H1 (cell line): ENCODE data around the gene BTBD9. TPM values are rescaled to one million over a fixed set of nuclear protein-coding genes. Genes with fewer than 3 reads are reported as not detected.

Experiments
- CTCF ChIA-PET: fragments of 300-600 bp; sonication (Branson Sonifier 250); formaldehyde crosslinking; loops from one replicate; lab custom pipeline; 2021; ENCODE audit not compliant: partially characterized antibody; lab: Charles Lee
- POLR2A ChIA-PET: fragments of 300-600 bp; sonication (Branson Sonifier 250); formaldehyde crosslinking; loops from one replicate; lab custom pipeline; 2021; ENCODE audit warnings: inconsistent platforms; ENCODE audit not compliant: partially characterized antibody; lab: Charles Lee
- DNase-seq, 2 experiments: peaks; one replicate each; pipeline versions ENCODE4 v3.0.0 to v3.0.0-alpha.2; 2010 to 2022; ENCODE audit warnings: low spot score in 2 of 2, low read depth in 1 of 2, mixed read lengths in 1 of 2
- FAIRE-seq: peaks from 2 replicates; lab custom pipeline; 2011; peaks lifted over from hg19 to GRCh38; lab: Jason Lieb, UNC
- H2AFZ ChIP-seq: 2 replicates; pipeline ENCODE4 v1.8.1; 2012; ENCODE audit warnings: low read length, inconsistent platforms
- H2AK5ac ChIP-seq: 2 replicates; pipeline ENCODE4 v1.6.1; 2013; ENCODE audit warnings: low read depth, low read length
- H2BK120ac ChIP-seq: replicated peaks from 2 replicates; pipeline ENCODE3; 2013; ENCODE audit warnings: low read depth, low read length, inconsistent platforms
- H2BK12ac ChIP-seq: 2 replicates; pipeline ENCODE4 v1.6.1; 2013; ENCODE audit warnings: low read depth, low read length
- H2BK15ac ChIP-seq: 2 replicates; pipeline ENCODE4 v1.6.1; 2013; ENCODE audit warnings: low read length
- H2BK20ac ChIP-seq: 2 replicates; pipeline ENCODE4 v1.6.1; 2013; ENCODE audit warnings: low read length
- H2BK5ac ChIP-seq: 2 replicates; pipeline ENCODE4 v1.6.1; 2013; ENCODE audit warnings: low read depth, low read length
- H3K14ac ChIP-seq: 2 replicates; pipeline ENCODE4 v1.6.1; 2013; ENCODE audit warnings: inconsistent platforms; ENCODE audit not compliant: insufficient read length
- H3K18ac ChIP-seq: 2 replicates; pipeline ENCODE4 v1.6.1; 2013; ENCODE audit warnings: low read length; ENCODE audit errors: extremely low read depth
- H3K23ac ChIP-seq: 2 replicates; pipeline ENCODE4 v1.6.1; 2013; ENCODE audit warnings: inconsistent platforms; ENCODE audit not compliant: insufficient read length
- H3K23me2 ChIP-seq: 2 replicates; pipeline ENCODE4 v1.6.1; 2013; ENCODE audit warnings: low read depth, low read length
- H3K27ac ChIP-seq: 2 replicates; pipeline ENCODE4 v1.6.1; 2011; ENCODE audit warnings: low read depth, low read length, inconsistent platforms
- H3K27me3 ChIP-seq, 4 experiments: replicated peaks in 1 of 4; 1 replicate in 1 of 4; 2 replicates in 3 of 4; pipeline versions ENCODE4 v1.6.1 to v1.8.1; 2011 to 2013; ENCODE audit warnings: low read length in 3 of 4, mild to moderate bottlenecking in 3 of 4, inconsistent platforms in 2 of 4, mixed read lengths in 2 of 4, moderate library complexity in 1 of 4; ENCODE audit not compliant: control insufficient read depth in 3 of 4, insufficient read depth in 3 of 4; ENCODE audit errors: extremely low read depth in 1 of 4
- H3K36me3 ChIP-seq, 4 experiments: 2 replicates each; pipeline versions ENCODE4 v1.6.1 to v1.8.1; 2011 to 2013; ENCODE audit warnings: mild to moderate bottlenecking in 4 of 4, low read length in 3 of 4, moderate library complexity in 2 of 4, control low read depth in 1 of 4, inconsistent platforms in 1 of 4; ENCODE audit not compliant: insufficient read depth in 4 of 4, control insufficient read depth in 2 of 4
- H3K4ac ChIP-seq: replicated peaks from 2 replicates; pipeline ENCODE3; 2013; ENCODE audit warnings: low read length, low read depth, mixed read lengths, inconsistent platforms; ENCODE audit not compliant: insufficient read length
- H3K4me1 ChIP-seq, 4 experiments: replicated peaks in 1 of 4; 1 replicate in 1 of 4; 2 replicates in 3 of 4; pipeline versions ENCODE4 v1.6.1 to v1.8.1; 2011 to 2013; ENCODE audit warnings: low read length in 3 of 4, inconsistent platforms in 2 of 4, mixed read lengths in 1 of 4; ENCODE audit not compliant: insufficient read depth in 4 of 4, control insufficient read depth in 3 of 4
- H3K4me2 ChIP-seq, 2 experiments: 2 replicates each; pipeline versions ENCODE4 v1.6.1 to v1.8.1; 2011 to 2013; ENCODE audit warnings: low read depth in 2 of 2, low read length in 2 of 2, control low read depth in 1 of 2, inconsistent platforms in 1 of 2, mild to moderate bottlenecking in 1 of 2; ENCODE audit not compliant: insufficient read depth in 1 of 2
- H3K4me3 ChIP-seq, 4 experiments: fragments of 200-600, 300-600 bp in 1 of 4; sonication (generic), shearing (Covaris generic), sonication (Bioruptor Twin) in 1 of 4; 2 replicates each; pipeline versions ENCODE4 v1.5.1 to v1.8.1; 2011 to 2016; ENCODE audit warnings: low read length in 4 of 4, low read depth in 3 of 4, control low read depth in 2 of 4, inconsistent platforms in 2 of 4, mild to moderate bottlenecking in 2 of 4, mixed read lengths in 1 of 4, moderate library complexity in 1 of 4; ENCODE audit not compliant: insufficient read depth in 2 of 4; ENCODE audit errors: extremely low read depth in 1 of 4
- H3K56ac ChIP-seq: replicated peaks from 2 replicates; pipeline ENCODE3; 2013; ENCODE audit warnings: low read depth, mild to moderate bottlenecking, mixed read lengths, low read length, inconsistent platforms; ENCODE audit not compliant: insufficient read length
- H3K79me1 ChIP-seq: 2 replicates; pipeline ENCODE4 v1.6.1; 2013; ENCODE audit warnings: low read depth, low read length, control low read depth
- H3K79me2 ChIP-seq, 2 experiments: 2 replicates each; pipeline versions ENCODE4 v1.6.1 to v1.8.1; 2012 to 2013; ENCODE audit warnings: low read length in 2 of 2, mild to moderate bottlenecking in 2 of 2, inconsistent platforms in 1 of 2; ENCODE audit not compliant: insufficient read depth in 2 of 2, control insufficient read depth in 1 of 2
- H3K9ac ChIP-seq, 4 experiments: replicated peaks in 1 of 4; 1 replicate in 1 of 4; 2 replicates in 3 of 4; pipeline versions ENCODE4 v1.6.1 to v1.8.1; 2011 to 2013; ENCODE audit warnings: low read depth in 3 of 4, low read length in 3 of 4, control low read depth in 2 of 4, mild to moderate bottlenecking in 2 of 4, moderate library complexity in 2 of 4, inconsistent platforms in 1 of 4; ENCODE audit errors: extremely low read depth in 1 of 4
- H3K9me3 ChIP-seq, 2 experiments: 2 replicates each; pipeline versions ENCODE4 v1.6.1 to v1.8.1; 2012 to 2013; ENCODE audit warnings: mild to moderate bottlenecking in 2 of 2, moderate library complexity in 2 of 2, control low read depth in 1 of 2, inconsistent platforms in 1 of 2, low read depth in 1 of 2, low read length in 1 of 2, mixed read lengths in 1 of 2; ENCODE audit not compliant: insufficient read depth in 2 of 2
- H4K20me1 ChIP-seq, 2 experiments: replicated peaks in 1 of 2; 2 replicates each; pipeline versions ENCODE3 to v1.8.1; 2011 to 2013; ENCODE audit warnings: inconsistent platforms in 2 of 2, low read length in 2 of 2, mild to moderate bottlenecking in 1 of 2; ENCODE audit not compliant: insufficient read depth in 2 of 2, control insufficient read depth in 1 of 2
- H4K5ac ChIP-seq: 2 replicates; pipeline ENCODE4 v1.6.1; 2013; ENCODE audit warnings: low read length, low read depth, mixed read lengths, inconsistent platforms; ENCODE audit not compliant: insufficient read length
- H4K8ac ChIP-seq: 2 replicates; pipeline ENCODE4 v1.8.0; 2013; ENCODE audit warnings: mild to moderate bottlenecking, moderate library complexity, low read length, inconsistent platforms; ENCODE audit not compliant: insufficient read depth; ENCODE audit errors: extremely low read depth
- H4K91ac ChIP-seq: replicated peaks from 2 replicates; pipeline ENCODE3; 2013; ENCODE audit warnings: low read length, mixed read lengths, inconsistent platforms; ENCODE audit not compliant: insufficient read length
- SIRT6 ChIP-seq: IDR thresholded peaks from one replicate; pipeline ENCODE4 v1.7.1; 2012; ENCODE audit warnings: low read length, inconsistent platforms
- SP2 ChIP-seq: IDR thresholded peaks from 2 replicates; pipeline ENCODE4 v1.6.1; 2012; ENCODE audit warnings: mild to moderate bottlenecking, low read length, inconsistent platforms
- WGBS, 2 experiments: shearing (Covaris generic) in 1 of 2; methylation state at CpG; one replicate each; pipeline versions ENCODE4 v1.1.6 to v1.1.7; 2013 to 2015; ENCODE audit warnings: low lambda C conversion rate in 2 of 2, mixed read lengths in 2 of 2, inconsistent platforms in 1 of 2, low coverage in 1 of 2, missing lambda C conversion rate in 1 of 2; ENCODE audit not compliant: insufficient replicate concordance in 2 of 2, insufficient coverage in 1 of 2, insufficient read length in 1 of 2; ENCODE audit errors: extremely low coverage in 1 of 2, missing lambda C conversion rate in 1 of 2; 5-methylcytosine and 5-hydroxymethylcytosine counted together
- polyA plus RNA-seq, 7 experiments: library from polyadenylated mRNA; depleted of rRNA in 3 of 7; stranded (reverse) in 5 of 7; unstranded in 2 of 7; fragments of >200 nt in 5 of 7; fragments of 200-250 nt in 2 of 7; gene quantifications; 1 replicate in 5 of 7; 2 replicates in 1 of 7; 4 replicates in 1 of 7; pipeline versions ENCODE4 v1.2.1 to v1.2.3, GENCODE V29; 2011 to 2013; ENCODE audit warnings: missing spikeins in 2 of 7, mixed read lengths in 2 of 7
- total RNA-seq: library from RNA; stranded (reverse); fragmentation: NEBNext Ultra II Directional; extraction: Animal tissue kit (Norgen Biotek cat#: 25700); gene quantifications from 2 replicates; pipeline ENCODE4 v1.2.1, GENCODE V29; 2021

Gene BTBD9
- total and polyA plus RNA-seq, 2 of the 8 experiments (the other 6 are each of a cell fraction or from before 2014, with no cell fraction given): 0.92 to 4.1 TPM

DNA sequence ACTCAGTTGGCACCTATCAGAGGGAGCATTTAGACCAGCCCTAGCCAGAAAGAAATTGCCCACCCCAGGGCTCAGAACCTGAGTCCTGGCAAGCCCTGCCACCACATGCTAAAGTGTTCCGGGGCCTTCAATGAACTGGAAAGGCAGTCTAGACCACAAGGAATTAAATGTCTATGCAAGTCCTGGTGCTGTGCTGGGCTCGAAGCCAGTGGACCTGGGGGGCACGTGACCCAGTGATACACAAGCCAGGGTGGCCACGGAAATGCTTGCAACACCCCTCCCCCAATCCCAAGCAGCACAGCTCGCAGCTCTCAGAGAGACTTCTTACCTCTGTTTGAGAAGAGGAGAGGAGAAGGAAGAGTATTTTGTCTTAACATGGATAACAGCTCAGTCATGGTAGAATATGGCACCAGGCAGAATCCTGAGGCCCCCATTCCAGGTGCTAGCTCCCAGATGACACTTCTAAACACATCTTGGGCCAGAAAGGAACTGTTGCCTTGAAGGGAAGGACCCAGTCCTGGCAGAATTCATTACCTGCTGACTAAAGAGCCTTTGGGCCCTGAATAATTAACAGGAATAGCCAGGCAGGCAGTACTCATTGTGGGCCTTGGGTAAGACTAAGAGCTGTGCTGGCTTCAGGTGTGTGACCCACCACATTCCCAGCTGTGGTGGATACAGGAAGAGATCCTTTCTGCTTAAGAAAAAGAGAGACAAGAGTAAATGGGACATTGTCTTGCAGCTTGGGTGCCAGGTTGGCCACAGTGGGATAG is 111.3 kb downstream of the BTBD9 start:
- Histone ChIP-seq H2BK20ac (no peak overlapping the region), H4K20me1 (no peaks in the 10 kb centered on the region), H2BK15ac (no peak overlapping the region), H3K36me3 (no peaks in the 10 kb centered on the region), H3K27me3 (no peaks in the 10 kb centered on the region), H3K4me1 (peaks cover 0 to 5% (median 0%) of the 10 kb centered on the region in 4 experiments; a peak in 1 of 7 replicates), H4K8ac (no peak overlapping the region), H4K91ac (no peak overlapping the region), H3K4me2 (no peak overlapping the region), H2BK12ac (no peak overlapping the region), H3K9ac (no peak overlapping the region), H3K14ac (no peak overlapping the region), H3K9me3 (peaks cover 10 to 16% of the 10 kb centered on the region in 2 experiments), H4K5ac (no peak overlapping the region), H3K79me1 (no peaks in the 10 kb centered on the region), H3K18ac (no peak overlapping the region), H2AK5ac (no peak overlapping the region), H2BK120ac (no peak overlapping the region), H3K23me2 (no peaks in the 10 kb centered on the region), H3K23ac (no peak overlapping the region), H2AFZ (no peak overlapping the region), H3K4me3 (no peak overlapping the region), H2BK5ac (no peak overlapping the region), H3K4ac (no peak overlapping the region), H3K56ac (no peak overlapping the region), H3K79me2 (no peaks in the 10 kb centered on the region), H3K27ac (no peak overlapping the region)
- ChIA-PET POLR2A (no interaction called here), CTCF (interaction anchor here (0.5 kb wide), 1 partner anchor 56 kb away, joined by 3 read pairs; no protein-coding TSS in a partner anchor)
- 89% methylated on average over 5 of the region's 5 CpGs; no CpG with 5 or more reads in 1 of the 2 experiments for WGBS, 2 experiments
- TF ChIP-seq SP2 (no peak), SIRT6 (no peak)
- DNase-seq (no peak), FAIRE-seq (no peak)
